GM12878 (cell line): ENCODE data around the gene SYNCRIP. TPM values are rescaled to one million over a fixed set of nuclear protein-coding genes. Genes with fewer than 3 reads are reported as not detected.

Experiments used
- ATAC-seq: fragments of 200-7000 bp; cut with Tn5 transposase; 3 replicates; pipeline ENCODE4 v1.9.1; 2020; ENCODE audit warnings: mild to moderate bottlenecking, moderate library complexity
- BruUV-seq: library from RNA; stranded (reverse); fragments of 400-500 nt; replicated peaks from 2 replicates; lab custom pipeline; 2021; lab: Mats Ljungman, UMichigan
- CTCF ChIA-PET: fragments of 300-600 bp; sonication (Branson Sonifier 250); formaldehyde crosslinking; extraction: SDS; loops from one replicate; lab custom pipeline; 2021; ENCODE audit warnings: inconsistent platforms; lab: Yijun Ruan, JAX
- POLR2A ChIA-PET: fragments of 350-600 bp; formaldehyde crosslinking; extraction: SDS; loops from one replicate; lab custom pipeline; 2021; ENCODE audit warnings: inconsistent platforms; lab: Charles Lee
- RAD21 ChIA-PET: fragments of 300-600 bp; sonication (Branson Sonifier 250); formaldehyde crosslinking; loops from one replicate; lab custom pipeline; 2023; ENCODE audit warnings: antibody characterized with exemption; ENCODE audit not compliant: unreplicated experiment; lab: Charles Lee
- SMC1A ChIA-PET: fragments of 300-600 bp; sonication (Branson Sonifier 250); formaldehyde crosslinking; loops from one replicate; lab custom pipeline; 2023; ENCODE audit not compliant: unreplicated experiment, uncharacterized antibody; lab: Charles Lee
- DNase-seq: peaks from one replicate; pipeline ENCODE4 v3.0.0-alpha.2; 2011; ENCODE audit warnings: low read depth, low spot score
- FAIRE-seq: peaks from 3 replicates; lab custom pipeline; 2011; peaks lifted over from hg19 to GRCh38; lab: Jason Lieb, UNC
- H2AFZ ChIP-seq: 2 replicates; pipeline ENCODE4 v1.6.0; 2011; ENCODE audit warnings: low read depth, low read length, control low read depth; ENCODE audit not compliant: control insufficient read depth
- H3K27ac ChIP-seq: 2 replicates; pipeline ENCODE4 v1.5.1; 2011; ENCODE audit warnings: control low read depth; ENCODE audit not compliant: control insufficient read depth, insufficient read depth
- H3K27me3 ChIP-seq, 2 experiments: replicated peaks in 1 of 2; 2 replicates each; pipeline versions ENCODE4 v1.6.0 to v1.6.1; 2011; ENCODE audit warnings: low read length in 1 of 2; ENCODE audit not compliant: control insufficient read depth in 2 of 2, insufficient read depth in 2 of 2
- H3K36me3 ChIP-seq, 2 experiments: 2 replicates each; pipeline ENCODE4 v1.5.1; 2011; ENCODE audit warnings: low read length in 1 of 2; ENCODE audit not compliant: control insufficient read depth in 2 of 2, insufficient read depth in 2 of 2
- H3K4me1 ChIP-seq: 2 replicates; pipeline ENCODE4 v1.6.1; 2011; ENCODE audit warnings: mild to moderate bottlenecking, low read length, moderate library complexity, mixed read lengths; ENCODE audit not compliant: control insufficient read depth, insufficient read depth
- H3K4me2 ChIP-seq: 2 replicates; pipeline ENCODE4 v1.6.0; 2011; ENCODE audit warnings: control low read depth; ENCODE audit not compliant: control insufficient read depth, insufficient read depth
- H3K4me3 ChIP-seq: fragments of 200-600 bp; sonication (generic); 2 replicates; pipeline ENCODE4 v1.5.1; 2016
- H3K79me2 ChIP-seq: 2 replicates; pipeline ENCODE4 v1.6.0; 2011; ENCODE audit warnings: low read length; ENCODE audit not compliant: control insufficient read depth, insufficient read depth
- H3K9ac ChIP-seq: 2 replicates; pipeline ENCODE4 v1.8.0; 2011; ENCODE audit warnings: low read length, control low read depth, mixed read lengths; ENCODE audit not compliant: control insufficient read depth, insufficient read depth
- H3K9me3 ChIP-seq: replicated peaks from 3 replicates; pipeline ENCODE4 v1.5.1; 2011; ENCODE audit warnings: mild to moderate bottlenecking, low read length; ENCODE audit not compliant: control insufficient read depth, insufficient read depth
- H4K20me1 ChIP-seq: 2 replicates; pipeline ENCODE4 v1.6.0; 2011; ENCODE audit not compliant: control insufficient read depth, insufficient read depth
- BMI1 ChIP-seq: fragments of 450-650 bp; IDR thresholded peaks from 2 replicates; pipeline ENCODE4 v1.6.1; 2016; ENCODE audit warnings: mild to moderate bottlenecking, moderate library complexity, borderline replicate concordance
- CHD2 ChIP-seq: IDR thresholded peaks from 2 replicates; pipeline ENCODE4 v1.6.1; 2011; ENCODE audit warnings: low read depth, low read length, improper control_type of control experiment, borderline replicate concordance
- FOXM1 ChIP-seq: IDR thresholded peaks from 2 replicates; pipeline ENCODE4 v1.6.1; 2012; ENCODE audit warnings: low read depth, mild to moderate bottlenecking, inconsistent platforms, low read length, moderate library complexity
- IKZF2 ChIP-seq, 2 experiments: fragments of 450-650 bp; IDR thresholded peaks; 2 replicates each; pipeline ENCODE4 v1.6.1; 2017; ENCODE audit warnings: mild to moderate bottlenecking in 2 of 2, moderate library complexity in 2 of 2
- NFYA ChIP-seq: IDR thresholded peaks from 2 replicates; pipeline ENCODE4 v1.6.1; 2011; ENCODE audit warnings: low read depth, mild to moderate bottlenecking, low read length, improper control_type of control experiment, borderline replicate concordance
- NRF1 ChIP-seq: conservative IDR thresholded peaks from 2 replicates; pipeline ENCODE4 v1.6.1; 2011; ENCODE audit warnings: mild to moderate bottlenecking, low read depth, low read length, improper control_type of control experiment
- RELA ChIP-seq: fragments of 450-650 bp; IDR thresholded peaks from 2 replicates; pipeline ENCODE4 v1.8.0; 2014; ENCODE audit warnings: borderline replicate concordance; ENCODE audit not compliant: partially characterized antibody
- SP1 ChIP-seq: IDR thresholded peaks from one replicate; pipeline ENCODE4 v1.6.1; 2011; ENCODE audit warnings: low read depth, low read length
- SRF ChIP-seq, 2 experiments: IDR thresholded peaks; 2 replicates each; pipeline ENCODE4 v1.6.1; 2011; ENCODE audit warnings: low read depth in 2 of 2, low read length in 2 of 2, mild to moderate bottlenecking in 1 of 2, moderate library complexity in 1 of 2
- TBL1XR1 ChIP-seq: IDR thresholded peaks from 2 replicates; pipeline ENCODE4 v1.6.1; 2012; ENCODE audit warnings: low read depth, low read length, improper control_type of control experiment
- in situ Hi-C: fragments of 300-500 bp; cut with MboI; formaldehyde crosslinking; loops from 9 replicates; pipeline ENCODE4 v1.14.3; 2018; ENCODE audit warnings: mixed read lengths
- intact Hi-C: fragments of 100-400 bp; cut with micrococcal nuclease; formaldehyde crosslinking; loops from one replicate; pipeline ENCODE4 v1.14.2; 2022; ENCODE audit not compliant: unreplicated experiment
- polyA plus RNA-seq, 11 experiments: library from polyadenylated mRNA; depleted of rRNA in 4 of 11; unstranded in 6 of 11; stranded (reverse) in 5 of 11; fragments of >200 nt; fragmentation: Nextera tagmentation in 4 of 11; fragmentation: Illumina TruSeq in 1 of 11; extraction: Ambion mirVana in 4 of 11; extraction: Trizol in 1 of 11; gene quantifications; 1 replicate in 1 of 11; 2 replicates in 10 of 11; pipeline versions ENCODE4 v1.2.1 to v1.2.3, GENCODE V29; 2011 to 2016; ENCODE audit warnings: inconsistent platforms in 2 of 11, missing spikeins in 2 of 11, low read depth in 1 of 11
- total RNA-seq, 4 experiments: library from RNA; depleted of rRNA in 3 of 4; stranded (reverse); fragments of >200 nt in 3 of 4; fragmentation: Illumina TruSeq in 1 of 4; extraction: Trizol in 1 of 4; gene quantifications; 2 replicates each; pipeline versions ENCODE4 v1.2.1 to v1.2.3, GENCODE V29; 2013 to 2021
- TF ChIP-seq, protein P1 (sequence below): IDR thresholded peaks from 2 replicates; pipeline ENCODE4 v1.6.1; 2011; ENCODE audit warnings: borderline replicate concordance, low read depth, mild to moderate bottlenecking, moderate library complexity, low read length; ENCODE audit not compliant: insufficient read depth, poor library complexity, severe bottlenecking
- TF ChIP-seq, protein P2 (sequence below): fragments of 450-650 bp; IDR thresholded peaks from 2 replicates; pipeline ENCODE4 v1.6.1; 2016; ENCODE audit warnings: mild to moderate bottlenecking
- TF ChIP-seq, protein P3 (sequence below): IDR thresholded peaks from 2 replicates; pipeline ENCODE4 v1.6.1; 2011; ENCODE audit warnings: borderline replicate concordance, low read depth, mild to moderate bottlenecking, moderate library complexity, mixed read lengths, low read length; ENCODE audit not compliant: insufficient read depth; ENCODE audit errors: extremely low read length
- TF ChIP-seq, protein P4 (sequence below): IDR thresholded peaks from 2 replicates; pipeline ENCODE4 v1.6.1; 2012; ENCODE audit warnings: low read length, inconsistent platforms

SYNCRIP gene
- total and polyA plus RNA-seq, 10 of the 15 experiments (the other 5 are each of a cell fraction or from before 2014, with no cell fraction given), result 28.4 to 255 (median 131) TPM

DNA sequence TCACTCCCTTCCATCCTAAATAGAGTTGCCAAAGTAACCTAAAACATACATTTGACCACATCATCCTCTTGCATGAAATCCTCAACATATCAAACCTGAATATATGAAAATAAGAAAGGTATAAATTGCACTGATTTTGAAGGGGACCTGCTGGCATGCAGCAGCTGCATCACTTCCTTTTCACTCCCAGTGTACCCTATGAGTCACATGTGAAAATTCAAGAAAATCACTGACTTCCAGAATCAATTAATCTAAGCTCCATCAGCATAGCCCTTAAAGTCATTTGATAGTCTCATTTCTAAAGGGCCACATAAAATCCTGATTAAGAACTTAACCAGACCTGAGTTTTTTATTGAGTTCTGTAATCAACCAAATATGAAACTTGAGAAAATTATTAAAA lies 73.4 kb downstream of the SYNCRIP start:
- Histone ChIP-seq H2AFZ (no peak overlapping the region), H3K4me3 (no peak overlapping the region), H4K20me1 (no peaks in the 10 kb centered on the region), H3K36me3 (peaks cover 0 to 4% of the 10 kb centered on the region in 2 experiments; a peak in 1 of 4 replicates), H3K9me3 (no peaks in the 10 kb centered on the region; the same call in 2 of the 3 replicates), H3K4me1 (no peaks in the 10 kb centered on the region), H3K27ac (no peak overlapping the region), H3K9ac (no peak overlapping the region), H3K27me3 (no peaks in the 10 kb centered on the region), H3K79me2 (no peaks in the 10 kb centered on the region; the same call in 1 of the 2 replicates), H3K4me2 (no peak overlapping the region)
- intact Hi-C loops, result no loop called here
- RAD21 ChIA-PET, result no interaction called here
- DNase-seq (no peak), ATAC-seq (no peak), FAIRE-seq (no peak)
- SMC1A ChIA-PET, result interaction anchor here (1.6 kb wide), 1 partner anchor 16 kb away, joined by 3 read pairs; no protein-coding TSS in a partner anchor
- in situ Hi-C loops, result no loop called here
- BruUV-seq, result TSS peak; percentile 19
- POLR2A ChIA-PET, result interaction anchor here (1.0 kb wide), 1 partner anchor 21 kb away, joined by 3 read pairs; no protein-coding TSS in a partner anchor
- CTCF ChIA-PET, result interaction anchor here (0.7 to 1.8 kb wide), 5 partner anchors 8 to 75 kb away, joined by 3 to 9 read pairs (median 3); no protein-coding TSS in a partner anchor
- TF ChIP-seq, protein P1, sequence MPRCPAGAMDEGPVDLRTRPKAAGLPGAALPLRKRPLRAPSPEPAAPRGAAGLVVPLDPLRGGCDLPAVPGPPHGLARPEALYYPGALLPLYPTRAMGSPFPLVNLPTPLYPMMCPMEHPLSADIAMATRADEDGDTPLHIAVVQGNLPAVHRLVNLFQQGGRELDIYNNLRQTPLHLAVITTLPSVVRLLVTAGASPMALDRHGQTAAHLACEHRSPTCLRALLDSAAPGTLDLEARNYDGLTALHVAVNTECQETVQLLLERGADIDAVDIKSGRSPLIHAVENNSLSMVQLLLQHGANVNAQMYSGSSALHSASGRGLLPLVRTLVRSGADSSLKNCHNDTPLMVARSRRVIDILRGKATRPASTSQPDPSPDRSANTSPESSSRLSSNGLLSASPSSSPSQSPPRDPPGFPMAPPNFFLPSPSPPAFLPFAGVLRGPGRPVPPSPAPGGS, result no peak
- TF ChIP-seq, protein P2, sequence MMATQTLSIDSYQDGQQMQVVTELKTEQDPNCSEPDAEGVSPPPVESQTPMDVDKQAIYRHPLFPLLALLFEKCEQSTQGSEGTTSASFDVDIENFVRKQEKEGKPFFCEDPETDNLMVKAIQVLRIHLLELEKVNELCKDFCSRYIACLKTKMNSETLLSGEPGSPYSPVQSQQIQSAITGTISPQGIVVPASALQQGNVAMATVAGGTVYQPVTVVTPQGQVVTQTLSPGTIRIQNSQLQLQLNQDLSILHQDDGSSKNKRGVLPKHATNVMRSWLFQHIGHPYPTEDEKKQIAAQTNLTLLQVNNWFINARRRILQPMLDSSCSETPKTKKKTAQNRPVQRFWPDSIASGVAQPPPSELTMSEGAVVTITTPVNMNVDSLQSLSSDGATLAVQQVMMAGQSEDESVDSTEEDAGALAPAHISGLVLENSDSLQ, result no peak
- TF ChIP-seq, protein P3, sequence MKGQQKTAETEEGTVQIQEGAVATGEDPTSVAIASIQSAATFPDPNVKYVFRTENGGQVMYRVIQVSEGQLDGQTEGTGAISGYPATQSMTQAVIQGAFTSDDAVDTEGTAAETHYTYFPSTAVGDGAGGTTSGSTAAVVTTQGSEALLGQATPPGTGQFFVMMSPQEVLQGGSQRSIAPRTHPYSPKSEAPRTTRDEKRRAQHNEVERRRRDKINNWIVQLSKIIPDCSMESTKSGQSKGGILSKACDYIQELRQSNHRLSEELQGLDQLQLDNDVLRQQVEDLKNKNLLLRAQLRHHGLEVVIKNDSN, result no peak
- TF ChIP-seq FOXM1 (no peak), CHD2 (no peak), BMI1 (no peak), IKZF2 (IDR thresholded peaks at IDR 0.05) (no peak), NFYA (no peak), TBL1XR1 (no peak), SRF (IDR thresholded peaks at IDR 0.05; ENCODE audit: low read depth in 2 of 2, low read length in 2 of 2) (no peak), SP1 (no peak), RELA (no peak), NRF1 (no peak)
- TF ChIP-seq, protein P4, sequence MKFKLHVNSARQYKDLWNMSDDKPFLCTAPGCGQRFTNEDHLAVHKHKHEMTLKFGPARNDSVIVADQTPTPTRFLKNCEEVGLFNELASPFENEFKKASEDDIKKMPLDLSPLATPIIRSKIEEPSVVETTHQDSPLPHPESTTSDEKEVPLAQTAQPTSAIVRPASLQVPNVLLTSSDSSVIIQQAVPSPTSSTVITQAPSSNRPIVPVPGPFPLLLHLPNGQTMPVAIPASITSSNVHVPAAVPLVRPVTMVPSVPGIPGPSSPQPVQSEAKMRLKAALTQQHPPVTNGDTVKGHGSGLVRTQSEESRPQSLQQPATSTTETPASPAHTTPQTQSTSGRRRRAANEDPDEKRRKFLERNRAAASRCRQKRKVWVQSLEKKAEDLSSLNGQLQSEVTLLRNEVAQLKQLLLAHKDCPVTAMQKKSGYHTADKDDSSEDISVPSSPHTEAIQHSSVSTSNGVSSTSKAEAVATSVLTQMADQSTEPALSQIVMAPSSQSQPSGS, result no peak
